Measurements from ENCODE around the gene IDH3B. TPM values are rescaled to one million over a fixed set of nuclear protein-coding genes. Genes with fewer than 3 reads are reported as not detected.

IDH3B gene
- total and polyA plus RNA-seq, 2 of the 8 experiments (the other 6 are each of a cell fraction or from before 2014, with no cell fraction given), result 110 to 167 TPM

GRCh38 chr20:2659547-2659946 lies 4.5 kb downstream of the IDH3B start:
- Histone ChIP-seq H2AK5ac (ENCODE audit: low read depth, low read length) (no peak overlapping the region), H3K4me2 (ENCODE audit: insufficient read depth in 1 of 2, low read depth in 2 of 2, low read length in 2 of 2) (no peak overlapping the region), H4K8ac (ENCODE audit: extremely low read depth, insufficient read depth, low read length) (no peak overlapping the region; the same call in 1 of the 2 replicates), H2BK15ac (ENCODE audit: low read length) (no peak overlapping the region), H3K79me1 (ENCODE audit: low read depth, low read length) (peaks cover 9% of the 10 kb centered on the region; the same call in 1 of the 2 replicates), H3K23ac (ENCODE audit: insufficient read length) (no peak overlapping the region), H4K91ac (replicated peaks; ENCODE audit: insufficient read length, low read length) (no peak overlapping the region), H3K4me3 (ENCODE audit: extremely low read depth in 1 of 4, insufficient read depth in 2 of 4, low read depth in 3 of 4, low read length in 4 of 4) (no peak overlapping the region), H3K14ac (ENCODE audit: insufficient read length) (no peak overlapping the region), H3K18ac (ENCODE audit: extremely low read depth, low read length) (no peak overlapping the region), H4K20me1 (replicated peaks in 1 of 2; ENCODE audit: control insufficient read depth in 1 of 2, insufficient read depth in 2 of 2, low read length in 2 of 2) (peaks cover 27 to 35% of the 10 kb centered on the region in 2 experiments), H3K36me3 (ENCODE audit: control insufficient read depth in 2 of 4, insufficient read depth in 4 of 4, low read length in 3 of 4) (peaks cover 32 to 76% (median 59%) of the 10 kb centered on the region in 4 experiments), H2BK20ac (ENCODE audit: low read length) (no peak overlapping the region), H3K27ac (ENCODE audit: low read depth, low read length) (no peak overlapping the region), H3K56ac (replicated peaks; ENCODE audit: insufficient read length, low read depth, low read length) (no peak overlapping the region), H3K27me3 (replicated peaks in 1 of 4; ENCODE audit: control insufficient read depth in 3 of 4, extremely low read depth in 1 of 4, insufficient read depth in 3 of 4, low read length in 3 of 4) (no peaks in the 10 kb centered on the region), H2BK12ac (ENCODE audit: low read depth, low read length) (no peak overlapping the region), H2AFZ (ENCODE audit: low read length) (no peak overlapping the region), H3K4me1 (replicated peaks in 1 of 4; ENCODE audit: control insufficient read depth in 3 of 4, insufficient read depth in 4 of 4, low read length in 3 of 4) (peaks cover 0 to 4% (median 2%) of the 10 kb centered on the region in 4 experiments; a peak in 3 of 7 replicates), H3K23me2 (ENCODE audit: low read depth, low read length) (peaks cover 4% of the 10 kb centered on the region; the same call in 1 of the 2 replicates), H3K79me2 (ENCODE audit: control insufficient read depth in 1 of 2, insufficient read depth in 2 of 2, low read length in 2 of 2) (peaks cover under 1 to 24% of the 10 kb centered on the region in 2 experiments; a peak in 3 of 4 replicates), H2BK120ac (replicated peaks; ENCODE audit: low read depth, low read length) (no peak overlapping the region), H3K4ac (replicated peaks; ENCODE audit: insufficient read length, low read depth, low read length) (no peak overlapping the region), H4K5ac (ENCODE audit: insufficient read length, low read depth, low read length) (no peak overlapping the region), H3K9ac (replicated peaks in 1 of 4; ENCODE audit: extremely low read depth in 1 of 4, low read depth in 3 of 4, low read length in 3 of 4) (no peak overlapping the region), H2BK5ac (ENCODE audit: low read depth, low read length) (no peak overlapping the region), H3K9me3 (ENCODE audit: insufficient read depth in 2 of 2, low read depth in 1 of 2, low read length in 1 of 2) (no peaks in the 10 kb centered on the region)
- DNase-seq (ENCODE audit: low read depth in 1 of 2, low spot score in 2 of 2) (no peak), FAIRE-seq (no peak)
- WGBS, 2 experiments (ENCODE audit: extremely low coverage in 1 of 2, insufficient coverage in 1 of 2, insufficient read length in 1 of 2, insufficient replicate concordance in 2 of 2, low coverage in 1 of 2, low lambda C conversion rate in 2 of 2, missing lambda C conversion rate in 1 of 2), result 96% methylated on average over 10 of the region's 10 CpGs; no CpG with 5 or more reads in 1 of the 2 experiments
- ChIA-PET CTCF (ENCODE audit: partially characterized antibody) (interaction anchor here (1.3 to 1.8 kb wide), 2 partner anchors 12 to 13 kb away, joined by 4 to 5 read pairs; no protein-coding TSS in a partner anchor), POLR2A (ENCODE audit: partially characterized antibody) (interaction anchor here (0.8 to 28.5 kb wide), 7 partner anchors 10 to 196 kb away, joined by 3 to 463 read pairs (median 7); partner anchors contain the start of gene NOP56)
- TF ChIP-seq HDAC2 (IDR thresholded peaks at IDR 0.05; ENCODE audit: borderline replicate concordance in 1 of 2, low read depth in 2 of 2, low read length in 2 of 2), result no peak
- TF ChIP-seq POLR2AphosphoS5 (IDR thresholded peaks at IDR 0.05; ENCODE audit: low read depth, low read length), result peak; percentile 15; the same call in 1 of the 2 replicates

Measured in H1 (cell line).